Activated CD8-positive, alpha-beta memory T cell treated with anti-CD3 and anti-CD28 coated beads, Interleukin-2, amount 50 U/mL, for 24 hours (primary cell): ENCODE results near the gene PHLDB1.
"Not testable (repeated sequence)": the region's sequence is repeated elsewhere in the genome, so short reads cannot be mapped to it uniquely, and the experiment has no call there.

Experiments used
- DNase-seq: peaks from one replicate; pipeline ENCODE4 v3.0.0-alpha.2; 2020; ENCODE audit errors: extremely low read depth

The PHLDB1 gene

DNA sequence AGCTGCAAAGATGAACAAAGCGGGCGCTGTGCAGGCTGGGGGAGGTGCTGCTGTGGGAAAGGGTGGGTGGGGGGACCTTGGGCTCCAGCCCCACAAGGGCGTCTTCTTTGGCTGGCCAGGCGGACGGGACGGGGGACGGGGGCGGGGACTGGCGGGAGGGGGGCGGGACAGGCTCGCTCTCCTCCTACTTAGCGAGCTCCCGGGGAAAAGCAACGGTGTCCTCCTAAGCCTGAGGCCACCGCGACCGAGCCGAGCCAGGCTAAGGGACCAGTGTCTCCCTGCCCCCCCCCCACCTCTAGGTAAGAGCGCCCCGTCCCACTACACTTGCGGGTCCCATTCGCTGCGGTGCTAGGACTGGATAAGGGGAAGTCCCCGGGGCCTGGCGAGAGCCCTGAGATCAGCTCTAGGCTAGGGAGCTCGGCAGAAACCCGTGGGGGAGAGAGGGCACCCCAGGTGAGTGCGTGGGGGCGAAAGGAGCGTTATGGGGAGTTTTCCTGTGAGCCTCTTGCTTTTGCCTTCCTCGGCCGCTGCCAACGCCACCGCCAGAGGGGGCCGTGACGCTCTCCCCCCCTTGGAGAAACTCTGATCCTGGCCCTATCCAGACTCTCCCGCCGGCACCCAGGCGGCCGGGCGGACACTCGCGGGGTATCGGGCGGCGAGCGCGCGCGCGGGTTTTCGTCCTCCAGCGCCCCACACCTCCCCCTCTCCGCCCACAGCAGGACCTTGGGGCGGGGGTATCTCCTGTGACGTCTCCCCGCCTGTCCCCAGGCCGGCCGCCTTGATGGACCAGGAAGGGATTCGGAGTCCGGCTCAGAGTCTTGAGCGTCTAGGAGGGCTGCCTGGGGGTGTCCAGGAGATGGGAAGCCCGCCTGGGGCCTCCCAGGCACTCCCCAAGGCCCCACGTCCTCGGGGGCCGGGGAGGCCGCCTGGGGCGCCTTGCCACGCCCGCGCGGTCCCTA, at the start of gene PHLDB1:
TSS of gene PHLDB1 (plus strand) at position 215 of the 959 bp plus-strand sequence. CDS start 6,222 bp downstream, outside the sequence.
- DNase-seq = no peak

DNA sequence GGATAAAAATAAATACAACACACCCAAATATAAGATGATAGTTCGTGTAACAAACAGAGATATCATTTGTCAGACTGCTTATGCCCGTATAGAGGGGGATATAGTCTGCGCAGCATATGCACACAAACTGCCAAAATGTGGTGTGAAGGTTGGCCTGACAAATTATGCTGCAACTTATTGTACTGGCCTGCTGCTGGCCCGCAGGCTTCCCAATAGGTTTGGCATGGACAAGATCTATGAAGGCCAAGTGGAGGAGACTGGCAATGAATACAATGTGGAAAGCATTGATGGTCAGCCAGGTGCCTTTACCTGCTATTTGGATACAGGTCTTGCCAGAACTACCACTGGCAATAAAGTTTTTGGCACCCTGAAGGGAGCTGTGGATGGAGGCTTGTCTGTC, 46.6 kb upstream of the PHLDB1 start:
- DNase-seq = no peak

DNA sequence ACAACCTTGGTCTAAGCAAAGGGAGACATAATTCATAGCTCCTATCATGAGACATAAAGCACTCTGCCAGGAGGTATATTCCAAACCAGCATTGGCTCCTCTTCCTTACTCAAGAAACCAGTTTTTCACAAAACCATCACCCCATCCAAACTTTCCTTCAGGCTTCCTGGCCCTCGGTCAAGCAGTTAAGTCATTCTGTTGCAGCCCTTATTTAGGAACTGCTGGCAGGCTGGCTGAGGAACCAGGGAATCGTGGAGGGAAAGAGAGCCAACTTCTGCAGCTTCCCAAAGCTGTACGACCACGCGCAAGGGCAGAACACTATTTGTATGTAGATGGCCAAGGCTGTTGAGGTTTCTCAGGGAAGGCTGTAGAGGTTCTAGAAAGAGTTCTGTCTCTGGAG, 42.4 kb upstream of the PHLDB1 start:
- no peak for DNase-seq

DNA sequence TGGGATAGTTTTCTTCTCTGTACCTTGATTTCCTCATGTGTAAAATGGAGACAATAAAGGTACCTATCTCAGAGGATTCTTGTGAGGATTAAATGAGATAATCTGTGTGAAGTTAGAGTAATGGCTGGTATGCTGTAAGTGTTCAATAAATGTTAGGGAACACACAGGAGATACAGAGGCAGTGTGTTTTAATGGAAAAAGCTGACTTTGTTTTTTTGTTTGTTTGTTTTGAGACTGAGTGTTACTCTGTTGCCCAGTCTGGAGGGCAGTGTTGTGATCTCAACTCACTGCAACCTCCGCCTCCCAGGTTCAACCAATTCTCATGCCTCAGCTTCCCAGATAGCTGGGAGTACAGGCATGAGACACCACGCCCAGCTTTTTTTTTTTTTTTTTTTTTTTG, 37.7 kb upstream of the PHLDB1 start:
- no peak for DNase-seq

DNA sequence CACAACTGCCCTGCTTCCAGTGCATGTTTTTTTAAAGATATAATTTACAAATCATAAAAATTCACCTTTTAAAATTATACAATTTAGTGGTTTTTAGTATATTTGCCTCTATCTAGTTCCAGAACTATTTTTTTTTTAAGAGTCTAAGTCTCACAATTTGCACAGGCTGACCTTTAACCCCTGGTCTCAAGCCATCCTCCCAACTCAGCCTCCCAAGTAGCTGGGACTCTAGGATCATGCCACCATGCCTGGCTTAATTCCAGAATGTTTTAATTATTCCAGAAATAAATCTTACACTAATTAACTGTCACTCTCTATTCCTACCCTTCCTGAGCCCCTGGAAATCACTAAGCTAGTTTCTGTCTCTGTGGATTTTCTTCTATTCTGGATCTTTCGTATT, 36.6 kb upstream of the PHLDB1 start:
- DNase-seq = no peak

DNA sequence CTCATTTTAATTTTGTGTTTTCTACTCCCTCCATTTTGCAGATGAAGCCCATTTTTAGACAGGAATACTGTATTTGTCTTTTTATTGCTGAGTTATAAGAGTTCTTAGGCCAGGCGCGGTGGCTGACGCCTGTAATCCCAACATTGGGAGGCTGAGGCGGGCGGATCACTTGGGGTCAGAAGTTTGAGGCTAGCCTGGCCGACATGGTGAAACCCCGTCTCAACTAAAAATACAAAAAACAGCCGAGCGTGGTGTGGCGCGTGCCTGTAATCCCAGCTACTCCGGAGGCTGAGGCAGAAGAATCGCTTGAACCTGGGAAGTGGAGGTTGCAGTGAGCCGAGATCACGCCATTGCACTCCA, 35.7 kb upstream of the PHLDB1 start:
- DNase-seq = not testable (repeated sequence)

DNA sequence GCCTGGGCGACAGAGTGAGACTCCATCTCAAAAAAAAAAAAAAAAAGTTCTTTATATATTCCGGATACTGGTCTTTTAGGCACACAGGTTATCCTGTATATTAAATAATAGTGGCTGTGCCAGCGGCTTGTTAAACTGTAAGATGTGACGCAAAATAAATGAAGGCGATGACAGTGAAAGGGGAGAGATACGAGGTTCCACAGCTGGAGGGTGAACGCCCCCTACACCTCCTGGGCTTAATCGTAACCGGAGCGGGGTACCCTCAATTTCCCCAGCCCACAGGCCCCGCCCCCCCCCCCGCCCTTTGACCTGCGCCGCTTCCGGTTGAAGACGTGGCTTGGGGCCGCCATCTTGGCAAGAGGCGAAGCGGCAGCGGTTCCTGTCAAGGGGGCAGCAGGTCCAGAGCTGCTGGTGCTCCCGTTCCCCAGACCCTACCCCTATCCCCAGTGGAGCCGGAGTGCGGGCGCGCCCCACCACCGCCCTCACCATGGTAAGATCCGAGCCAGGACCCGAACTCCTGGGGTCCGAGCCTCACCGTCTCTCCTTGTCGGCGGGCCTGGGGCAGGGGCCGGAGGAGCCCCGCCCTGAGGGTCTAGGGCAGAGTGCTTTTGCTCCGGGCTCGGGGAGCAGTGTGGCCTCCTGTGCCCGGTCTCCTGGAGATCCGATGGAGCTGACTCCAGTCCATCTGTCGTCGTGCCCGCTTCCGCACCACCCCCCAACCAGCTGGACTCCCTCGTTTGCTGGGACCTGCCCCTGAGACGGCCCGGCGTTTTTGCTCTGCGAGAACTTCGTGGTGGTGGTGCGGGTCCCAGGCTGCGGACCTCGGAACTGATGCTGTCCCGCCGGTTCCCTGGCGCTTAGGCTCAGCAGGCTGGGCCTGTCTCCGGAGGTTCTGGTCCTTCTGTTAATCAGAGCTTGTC, 35.1 kb upstream of the PHLDB1 start, which contains the start of gene ARCN1:
TSS of gene ARCN1 (plus strand) at position 349 of the 920 bp plus-strand sequence. CDS start at position 488, 139 bp downstream.
- DNase-seq = peak; percentile 49

DNA sequence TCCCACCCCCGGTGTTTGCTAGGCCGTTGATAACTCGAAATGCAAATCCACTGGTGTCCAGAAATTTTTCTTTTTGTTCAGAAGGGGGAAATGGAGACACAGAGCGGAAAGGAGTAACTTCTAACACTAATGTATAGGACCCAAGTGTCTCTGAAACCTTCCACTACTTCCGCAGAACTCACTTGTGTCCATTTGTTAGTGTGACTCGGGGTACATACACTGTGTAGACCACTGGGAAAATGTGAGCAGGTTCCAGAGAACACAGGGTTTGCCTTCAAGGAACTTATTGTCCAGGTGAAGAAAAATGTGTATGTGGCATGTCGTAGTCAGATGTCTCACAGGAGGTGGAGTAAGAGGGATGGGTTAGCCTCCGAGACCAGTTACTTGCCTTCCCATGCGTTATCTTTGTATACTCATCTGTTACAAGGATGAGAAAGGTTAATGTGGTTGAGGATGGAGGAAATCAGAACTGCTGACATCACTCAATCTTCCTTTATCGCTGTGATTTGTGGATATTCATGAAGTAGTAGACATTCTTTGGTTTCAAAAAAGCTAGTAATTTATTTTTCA, 34.3 kb upstream of the PHLDB1 start:
- no peak for DNase-seq

DNA sequence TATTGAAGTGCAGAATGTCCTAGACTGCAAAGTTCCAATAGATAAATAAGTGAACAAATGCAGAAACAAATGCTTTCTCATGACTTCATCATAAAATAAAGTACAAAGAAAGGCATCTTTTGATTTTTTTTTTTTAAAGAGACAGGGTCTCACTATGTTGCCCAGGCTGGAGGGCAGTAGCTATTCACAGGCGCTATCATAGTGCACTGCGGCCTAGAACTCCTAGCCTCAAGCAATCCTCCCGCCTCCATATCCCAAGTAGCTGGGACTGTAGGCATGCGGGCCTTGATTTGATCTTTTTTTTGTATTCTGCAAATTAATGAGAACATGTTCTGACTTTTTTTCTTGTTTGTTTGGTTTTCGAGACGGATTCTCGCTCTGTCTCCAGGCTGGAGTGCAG, 32.8 kb upstream of the PHLDB1 start:
- DNase-seq = no peak

DNA sequence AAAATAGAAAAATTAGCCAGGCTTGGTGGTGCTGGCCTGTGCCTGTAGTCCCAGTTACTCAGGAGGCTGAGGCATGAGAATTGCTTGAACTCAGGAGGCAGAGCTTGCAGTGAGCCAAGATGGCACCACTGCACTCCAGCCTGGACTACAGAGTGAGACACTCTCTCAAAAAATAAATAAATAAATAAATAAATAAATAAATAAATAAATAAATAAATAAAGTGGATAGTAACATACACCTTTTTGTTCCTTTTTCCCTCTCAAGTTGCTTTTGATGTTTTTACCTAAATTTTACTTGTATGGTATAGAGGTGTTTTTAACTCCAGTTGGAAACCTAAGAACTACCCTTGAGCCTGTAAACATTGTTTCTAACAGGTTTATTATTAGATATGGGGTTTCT, 29.4 kb upstream of the PHLDB1 start:
- DNase-seq = not testable (repeated sequence)

DNA sequence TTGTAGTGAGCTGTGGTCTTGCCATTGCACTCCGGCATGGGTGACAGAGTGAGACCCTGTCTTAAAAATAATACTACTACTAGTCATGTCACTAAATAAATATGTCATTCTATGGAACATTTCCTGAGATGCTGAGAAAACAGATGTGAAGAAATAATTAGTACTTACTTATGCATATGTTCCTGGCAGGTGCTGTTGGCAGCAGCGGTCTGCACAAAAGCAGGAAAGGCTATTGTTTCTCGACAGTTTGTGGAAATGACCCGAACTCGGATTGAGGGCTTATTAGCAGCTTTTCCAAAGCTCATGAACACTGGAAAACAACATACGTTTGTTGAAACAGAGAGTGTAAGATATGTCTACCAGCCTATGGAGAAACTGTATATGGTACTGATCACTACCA, 26.4 kb upstream of the PHLDB1 start:
- DNase-seq = no peak

DNA sequence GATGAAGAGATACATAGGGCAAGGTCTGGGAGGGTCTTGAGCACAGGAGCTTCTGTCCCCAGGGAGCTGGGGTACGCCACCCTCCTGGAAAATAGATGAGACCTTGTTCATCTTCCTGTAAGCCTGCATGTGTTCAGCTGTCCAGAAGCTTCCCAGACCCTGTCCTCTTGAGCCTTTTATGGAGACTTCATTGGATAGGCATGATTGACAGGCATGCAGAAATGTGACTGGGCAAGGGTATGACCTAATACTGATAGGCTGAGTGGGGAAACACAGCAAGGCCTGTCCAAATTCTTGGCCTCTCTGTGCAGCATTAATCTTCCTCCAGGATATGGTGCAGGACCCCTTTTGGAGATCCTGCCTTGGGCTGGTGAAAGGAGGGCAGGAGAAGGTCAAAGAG, 19.5 kb upstream of the PHLDB1 start:
- DNase-seq = no peak

DNA sequence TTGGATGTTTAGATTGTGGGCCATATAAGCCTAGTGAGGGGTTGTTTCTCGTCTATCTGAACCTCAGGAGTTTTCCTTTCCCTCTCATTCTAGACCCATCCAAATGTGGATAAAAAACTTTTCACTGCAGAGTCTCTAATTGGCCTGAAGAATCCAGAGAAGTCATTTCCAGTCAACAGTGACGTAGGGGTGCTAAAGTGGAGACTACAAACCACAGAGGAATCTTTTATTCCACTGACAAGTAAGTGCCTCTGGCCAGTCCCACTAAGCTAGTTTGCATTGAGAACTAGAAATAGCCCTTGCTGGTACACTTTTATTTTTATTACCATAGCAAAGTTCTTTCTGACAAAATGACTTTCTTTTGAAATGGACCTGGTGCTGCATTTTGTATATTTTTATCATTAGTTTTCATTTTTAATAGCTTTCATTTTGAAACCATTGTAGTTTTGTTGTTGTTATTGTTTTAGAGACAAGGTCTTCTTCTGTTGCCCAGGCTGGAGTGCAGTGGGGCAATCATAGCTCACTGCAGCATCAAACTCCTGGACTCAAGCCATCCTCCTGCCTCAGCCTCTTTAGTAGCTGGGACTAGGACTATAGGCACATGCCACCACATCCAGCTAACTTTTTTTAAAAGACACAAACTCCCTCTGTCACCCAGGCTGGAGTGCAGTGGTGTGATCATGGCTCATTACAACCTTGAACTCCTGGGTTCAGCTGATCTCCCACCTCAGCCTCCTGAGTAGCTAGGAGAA, 14.6 kb upstream of the PHLDB1 start:
- DNase-seq = no peak

DNA sequence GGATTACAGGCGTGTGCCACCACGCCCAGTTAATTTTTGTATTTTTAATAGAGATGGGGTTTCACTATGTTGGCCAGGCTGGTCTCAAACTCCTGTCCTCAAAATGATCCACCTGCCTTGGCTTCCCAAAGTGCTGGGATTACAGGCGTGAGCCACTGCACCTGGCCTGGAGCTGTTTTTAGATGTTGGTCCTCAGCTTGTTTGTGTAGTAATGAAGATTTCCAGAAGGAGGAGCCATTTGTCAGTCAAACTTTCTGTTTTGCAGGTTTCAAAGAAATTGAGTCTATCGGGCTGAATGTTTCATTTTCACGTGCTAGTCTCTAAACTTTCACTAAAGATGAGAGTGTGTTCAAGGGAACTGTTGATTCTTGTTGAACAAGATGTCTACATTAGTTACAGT, 12.4 kb upstream of the PHLDB1 start:
- not testable (repeated sequence) for DNase-seq

DNA sequence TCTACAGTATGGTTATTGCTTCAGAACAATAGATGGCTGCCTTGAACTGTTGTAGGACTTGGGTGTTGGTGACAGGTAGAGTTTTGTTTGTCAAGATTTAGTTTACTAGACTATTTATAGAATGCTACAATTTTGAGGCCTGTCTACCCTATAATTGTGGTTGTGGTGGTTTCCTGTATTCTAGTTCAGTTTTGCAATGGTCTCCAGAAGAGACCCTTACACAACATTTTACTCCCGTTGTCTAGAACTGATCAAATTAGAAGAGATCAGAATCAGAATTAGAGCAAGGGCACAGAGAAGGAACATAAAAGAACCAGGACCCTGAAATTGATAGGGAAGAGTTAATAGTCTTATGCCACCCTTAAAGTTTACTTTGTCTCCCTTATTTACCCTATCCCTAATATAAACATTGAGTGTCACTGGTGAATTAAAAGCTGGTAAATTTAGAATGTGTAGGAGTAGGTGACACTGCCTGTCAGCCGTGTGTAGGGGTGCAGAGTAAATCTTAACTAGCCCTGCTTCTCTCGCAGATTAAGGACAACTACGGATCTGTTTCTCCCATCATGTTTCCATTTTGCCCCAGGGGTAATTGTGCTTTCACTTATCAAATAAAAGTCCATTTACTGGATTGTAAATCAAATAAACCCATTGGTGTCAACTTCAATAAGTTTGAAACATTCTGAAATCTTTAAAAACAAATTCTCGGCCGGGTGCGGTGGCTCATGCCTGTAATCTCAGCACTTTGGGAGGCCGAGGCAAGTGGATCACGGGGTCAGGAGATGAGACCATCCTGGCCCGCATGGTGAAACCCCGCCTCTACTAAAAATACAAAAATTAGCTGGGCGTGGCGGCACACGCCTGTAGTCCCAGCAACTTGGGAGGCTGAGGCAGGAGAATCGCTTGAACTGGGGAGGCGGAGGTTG, 10.9 kb upstream of the PHLDB1 start:
- no peak for DNase-seq

DNA sequence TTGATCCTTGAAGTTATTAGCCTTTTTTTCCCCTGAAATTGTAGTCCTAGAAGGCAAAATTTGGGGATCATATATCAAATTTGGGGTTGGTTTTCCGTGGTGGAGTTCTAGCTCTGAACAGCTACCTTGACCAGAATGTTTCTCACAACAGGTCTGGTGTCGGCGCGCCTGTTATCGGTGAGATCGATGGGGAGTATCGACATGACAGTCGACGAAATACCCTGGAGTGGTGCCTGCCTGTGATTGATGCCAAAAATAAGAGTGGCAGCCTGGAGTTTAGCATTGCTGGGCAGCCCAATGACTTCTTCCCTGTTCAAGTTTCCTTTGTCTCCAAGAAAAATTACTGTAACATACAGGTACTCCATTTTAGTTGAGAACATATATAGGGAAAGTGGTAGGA, 9.9 kb upstream of the PHLDB1 start:
- DNase-seq = no peak

DNA sequence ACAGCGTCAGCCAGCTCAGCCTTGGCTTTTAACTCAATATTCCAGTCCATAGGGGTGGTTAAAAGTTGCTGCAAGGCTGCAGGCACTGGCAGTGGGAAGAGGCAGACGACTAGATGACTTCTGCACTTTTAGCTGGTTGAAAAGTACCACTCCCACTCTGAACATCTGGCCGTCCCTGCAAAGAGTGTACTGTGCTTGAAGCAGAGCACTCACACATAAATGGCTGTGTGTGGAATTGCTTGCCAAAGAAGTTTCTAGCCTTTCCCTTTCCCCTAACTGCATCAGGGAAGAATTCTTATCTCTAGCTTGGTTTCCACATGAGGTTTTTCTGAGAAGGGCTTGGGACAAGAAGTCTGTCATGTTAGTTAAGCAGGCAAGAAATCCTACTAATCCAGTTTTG, 5.1 kb upstream of the PHLDB1 start:
- no peak for DNase-seq

DNA sequence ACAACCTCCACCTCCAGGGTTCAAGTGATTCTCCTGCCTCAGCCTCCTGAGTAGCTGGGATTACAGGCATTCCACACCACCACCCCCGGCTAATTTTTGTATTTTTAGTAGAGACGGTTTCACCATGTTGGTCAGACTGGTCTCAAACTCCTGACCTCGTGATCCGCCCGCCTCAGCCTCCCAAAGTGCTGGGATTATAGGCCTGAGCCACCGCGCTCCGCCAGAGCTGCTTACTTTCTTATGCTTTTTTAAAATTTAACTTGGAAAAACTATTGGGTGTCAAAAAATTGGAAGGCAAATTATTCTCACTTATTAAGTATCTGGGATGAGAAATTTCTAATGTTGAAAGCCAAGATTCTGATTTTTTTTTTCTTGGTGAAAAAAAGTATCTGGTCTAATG, 3.7 kb upstream of the PHLDB1 start:
- not testable (repeated sequence) for DNase-seq

DNA sequence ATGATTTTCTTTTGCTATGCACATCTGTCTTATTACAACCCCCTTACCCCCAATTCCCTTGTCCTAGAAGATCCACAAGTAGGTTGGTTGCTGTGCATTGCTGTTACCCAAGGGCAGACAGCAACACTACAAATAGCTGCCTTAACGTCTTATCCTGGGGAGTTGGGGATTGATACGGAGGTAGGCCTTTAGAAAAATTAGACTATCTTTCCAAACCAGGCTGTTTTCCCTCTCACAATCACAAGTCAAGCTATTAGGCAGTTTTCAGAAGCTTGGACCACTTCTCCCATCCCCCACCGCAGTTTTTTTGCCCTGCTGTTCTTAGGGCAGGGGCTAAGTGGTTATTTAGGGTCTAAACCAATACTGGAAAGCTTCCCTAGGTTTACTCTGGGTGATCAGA, 2.8 kb upstream of the PHLDB1 start:
- DNase-seq = no peak

DNA sequence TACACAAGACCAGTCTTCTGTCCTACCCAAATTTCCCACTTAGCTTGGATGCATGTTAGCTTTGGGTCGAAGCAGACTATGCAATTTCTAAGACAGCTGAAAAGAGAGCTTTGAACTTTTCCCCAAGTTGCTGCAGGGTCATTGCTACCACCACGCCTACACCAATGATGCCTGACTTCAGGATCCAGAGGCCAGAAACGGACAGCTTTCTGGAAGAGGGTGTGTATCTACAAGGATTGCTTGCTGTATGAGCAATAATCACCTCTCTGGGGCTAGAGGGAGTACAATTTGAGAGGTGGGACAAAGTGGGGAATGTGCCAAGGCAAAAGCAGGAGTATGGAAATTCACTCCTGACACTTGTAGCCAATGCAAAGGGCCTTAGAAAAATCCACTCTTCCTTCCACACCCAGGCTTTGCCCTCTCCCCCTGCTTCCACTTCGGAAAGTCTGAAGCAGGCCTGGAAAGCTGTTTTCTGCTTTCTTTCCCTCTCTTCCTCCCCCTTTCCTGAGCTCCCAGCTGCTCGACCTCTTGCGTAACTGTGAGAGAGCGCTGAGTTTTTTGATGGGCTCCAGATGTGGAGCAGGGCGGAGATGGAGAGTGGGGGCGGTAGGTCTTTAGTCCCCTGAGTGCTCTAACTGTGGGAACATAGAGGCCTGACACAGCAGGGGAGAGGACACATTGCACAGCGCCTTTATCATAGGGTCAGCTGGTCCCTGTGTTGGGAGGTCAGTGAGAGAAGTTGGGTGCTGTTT, 2.1 kb upstream of the PHLDB1 start:
- DNase-seq = no peak
